HG03060 (cell line): ENCODE results near the gene SUSD4.

Experiments
- ATAC-seq: cut with Tn5 transposase; IDR thresholded peaks from one replicate; pipeline ENCODE4 v1.9.1; 2021; ENCODE audit warnings: low read depth, moderate number of reproducible peaks; ENCODE audit not compliant: unreplicated experiment

The SUSD4 gene

GRCh38 chr1:223233410-223234169 lies 130.4 kb downstream of the SUSD4 start:
- no peak for ATAC-seq

- ATAC-seq = no peak
Measured at GRCh38 chr1:223233019-223233409, 131.0 kb downstream of the SUSD4 start.

- ATAC-seq = no peak
Measured at GRCh38 chr1:223231581-223231980, 132.4 kb downstream of the SUSD4 start.

GRCh38 chr1:223231011-223231572 lies 132.9 kb downstream of the SUSD4 start:
- no peak for ATAC-seq

- ATAC-seq = no peak
Measured at GRCh38 chr1:223230161-223230881, 133.7 kb downstream of the SUSD4 start.

GRCh38 chr1:223229756-223230155 lies 134.2 kb downstream of the SUSD4 start:
- ATAC-seq = no peak

GRCh38 chr1:223228931-223229528 lies 134.9 kb downstream of the SUSD4 start:
- ATAC-seq = no peak

- ATAC-seq = no peak
Measured at GRCh38 chr1:223228201-223228600, 135.8 kb downstream of the SUSD4 start.

GRCh38 chr1:223227486-223228196 lies 136.3 kb downstream of the SUSD4 start:
- ATAC-seq = no peak

GRCh38 chr1:223227031-223227430 lies 136.9 kb downstream of the SUSD4 start:
- ATAC-seq = no peak

GRCh38 chr1:223226271-223226670 lies 137.7 kb downstream of the SUSD4 start:
- ATAC-seq = no peak

- no peak for ATAC-seq
Measured at GRCh38 chr1:223225481-223225880, 138.5 kb downstream of the SUSD4 start.

GRCh38 chr1:223225061-223225460 lies 138.9 kb downstream of the SUSD4 start:
- ATAC-seq = no peak

- ATAC-seq = no peak
Measured at GRCh38 chr1:223224465-223224864, 139.5 kb downstream of the SUSD4 start.

GRCh38 chr1:223223091-223223995 lies 140.6 kb downstream of the SUSD4 start:
- no peak for ATAC-seq

GRCh38 chr1:223222377-223222776 lies 141.6 kb downstream of the SUSD4 start:
- ATAC-seq = no peak

GRCh38 chr1:223221686-223222085 lies 142.3 kb downstream of the SUSD4 start:
- no peak for ATAC-seq

GRCh38 chr1:223219846-223220610 lies 143.9 kb downstream of the SUSD4 start:
- no peak for ATAC-seq

- ATAC-seq = no peak
Measured at GRCh38 chr1:223219318-223219635, 144.7 kb downstream of the SUSD4 start.
